Measurements from ENCODE around the gene CHD9.
"Not testable (repeated sequence)": the region's sequence is repeated elsewhere in the genome, so short reads cannot be mapped to it uniquely, and the experiment has no call there.

Gene CHD9

GRCh38 chr16:53281280-53281679, 226.5 kb downstream of the CHD9 start:
- DNase-seq (ENCODE audit: low spot score) = no peak

GRCh38 chr16:53281859-53282258, 227.1 kb downstream of the CHD9 start:
- no peak for DNase-seq (ENCODE audit: low spot score)

- DNase-seq (ENCODE audit: low spot score) = no peak
These were observed 227.5 kb downstream of the CHD9 start for GRCh38 chr16:53282328-53282727.

DNA sequence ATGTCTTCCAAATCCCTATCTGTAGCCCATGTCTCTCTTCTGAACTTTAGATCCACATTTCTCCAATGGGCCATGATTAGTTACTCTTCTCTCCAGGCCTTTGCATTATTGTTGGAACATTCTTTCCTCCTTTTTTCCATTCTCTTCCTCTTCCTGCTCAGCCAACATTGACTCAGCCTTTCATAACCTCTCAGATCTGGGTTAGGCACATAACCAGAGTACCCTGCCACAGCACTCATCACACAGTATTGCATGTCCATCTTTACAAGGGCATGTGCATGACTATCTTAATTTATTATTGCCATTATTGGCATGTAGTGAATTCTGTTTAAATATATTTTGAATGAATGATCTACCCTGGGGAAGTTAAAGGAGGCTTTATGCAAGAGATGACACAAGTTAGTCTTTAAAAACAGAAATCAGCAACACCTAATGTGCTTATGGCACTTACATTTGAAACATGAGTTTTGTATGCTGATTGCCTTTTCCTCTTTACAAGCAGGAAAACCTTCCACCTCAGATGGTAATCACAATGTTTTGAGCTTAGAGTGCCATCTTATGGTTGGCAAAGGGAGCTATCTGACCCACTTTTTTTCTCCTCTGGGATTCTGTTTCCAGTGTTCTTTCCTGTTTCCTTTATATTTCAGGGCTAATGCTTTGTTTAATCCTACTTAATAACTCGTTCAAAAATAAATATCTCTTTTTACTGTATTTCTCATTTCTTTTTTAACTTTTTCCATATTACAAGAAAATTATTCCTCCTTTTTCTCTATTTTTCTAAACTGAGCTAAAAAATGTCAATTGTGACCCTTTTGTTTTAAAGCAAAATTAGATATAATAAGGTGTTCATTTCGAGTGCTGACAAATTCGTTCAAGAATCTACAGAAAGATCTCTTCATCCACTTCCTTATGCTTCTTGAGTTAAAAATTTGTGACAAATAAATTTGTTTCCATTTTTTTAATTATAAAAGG, 228.5 kb downstream of the CHD9 start:
- peak; percentile 81 for DNase-seq (ENCODE audit: low spot score)

- no peak for DNase-seq (ENCODE audit: low spot score)
These were observed 230.4 kb downstream of the CHD9 start for GRCh38 chr16:53285236-53285635.

DNA sequence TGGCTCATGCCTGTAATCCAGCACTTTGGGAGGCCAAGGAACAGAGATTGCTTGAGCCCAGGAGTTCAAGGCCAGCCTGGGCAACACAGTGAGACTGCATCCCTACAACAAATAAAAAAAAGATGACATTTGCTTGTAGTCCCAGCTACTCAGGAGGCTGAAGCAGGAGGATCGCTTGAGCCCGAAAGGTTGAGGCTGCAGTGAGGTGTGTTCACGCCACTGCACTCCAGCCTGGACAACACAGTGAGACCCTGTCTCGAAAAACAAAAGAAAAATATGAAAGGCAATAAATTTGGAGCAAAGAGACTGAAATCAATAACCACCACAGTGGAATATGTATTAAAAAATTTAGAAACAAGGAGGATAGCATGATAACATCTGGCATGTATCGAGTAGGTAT, 235.7 kb downstream of the CHD9 start:
- DNase-seq (ENCODE audit: low spot score) = no peak

DNA sequence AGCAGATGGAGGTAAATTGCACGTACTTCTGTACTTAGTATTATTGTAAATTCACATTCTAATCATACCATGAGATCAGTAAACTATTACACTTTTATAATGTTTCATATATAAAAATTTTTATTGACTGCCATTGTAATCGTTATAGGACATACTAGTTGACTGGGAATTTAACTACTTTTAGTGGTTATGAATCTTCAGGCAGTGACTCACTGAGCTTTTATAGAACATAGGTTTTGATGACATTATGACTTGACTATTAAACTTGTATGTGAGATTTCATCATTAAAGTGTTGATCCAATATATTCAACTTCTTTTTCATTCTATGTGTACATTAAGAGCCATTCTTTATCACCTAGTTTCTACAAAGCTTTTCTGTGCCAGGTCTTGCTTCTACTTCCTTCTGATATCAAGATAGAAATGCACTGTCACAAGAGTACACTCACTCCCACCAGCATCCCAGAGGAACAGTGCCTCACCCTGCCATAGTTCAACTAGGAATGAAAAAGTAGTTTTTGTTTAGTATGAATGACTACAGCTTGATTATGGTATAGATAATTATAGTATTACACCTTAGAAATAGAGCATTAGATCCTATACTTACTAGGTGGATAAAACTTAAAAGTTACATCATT, 237.1 kb downstream of the CHD9 start:
- no peak for DNase-seq (ENCODE audit: low spot score)

- DNase-seq (ENCODE audit: low spot score) = no peak
These were observed 242.7 kb downstream of the CHD9 start for GRCh38 chr16:53297477-53297876.

DNA sequence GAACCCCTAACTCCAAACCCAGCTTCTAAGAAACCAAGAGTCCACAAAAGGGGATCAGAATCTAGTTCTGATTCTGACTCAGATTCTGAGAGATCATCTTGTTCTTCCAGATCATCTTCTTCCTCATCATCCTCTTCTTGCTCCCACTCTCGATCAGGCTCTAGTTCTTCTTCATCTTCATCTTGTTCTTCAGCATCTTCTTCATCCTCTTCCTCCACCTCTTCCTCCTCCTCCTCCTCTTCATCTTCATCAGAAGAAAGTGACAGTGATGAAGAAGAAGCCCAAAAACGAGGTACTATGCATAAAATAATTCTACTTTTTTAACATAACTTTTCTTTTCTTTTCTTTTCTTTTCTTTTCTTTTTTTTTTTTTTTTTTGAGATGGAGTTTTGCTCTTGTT, 249.5 kb downstream of the CHD9 start:
- DNase-seq (ENCODE audit: low spot score) = no peak

- DNase-seq (ENCODE audit: low spot score) = no peak
These were observed 251.0 kb downstream of the CHD9 start for GRCh38 chr16:53305743-53306142.

- DNase-seq (ENCODE audit: low spot score) = no peak
These were observed 254.7 kb downstream of the CHD9 start for GRCh38 chr16:53309457-53309856.

- no peak for DNase-seq (ENCODE audit: low spot score)
These were observed 266.2 kb downstream of the CHD9 start for GRCh38 chr16:53320992-53321391.

GRCh38 chr16:53323924-53324323, 269.1 kb downstream of the CHD9 start:
- no peak for DNase-seq (ENCODE audit: low spot score)

- not testable (repeated sequence) for DNase-seq (ENCODE audit: low spot score)
These were observed 276.2 kb downstream of the CHD9 start for GRCh38 chr16:53330991-53331390.

DNA sequence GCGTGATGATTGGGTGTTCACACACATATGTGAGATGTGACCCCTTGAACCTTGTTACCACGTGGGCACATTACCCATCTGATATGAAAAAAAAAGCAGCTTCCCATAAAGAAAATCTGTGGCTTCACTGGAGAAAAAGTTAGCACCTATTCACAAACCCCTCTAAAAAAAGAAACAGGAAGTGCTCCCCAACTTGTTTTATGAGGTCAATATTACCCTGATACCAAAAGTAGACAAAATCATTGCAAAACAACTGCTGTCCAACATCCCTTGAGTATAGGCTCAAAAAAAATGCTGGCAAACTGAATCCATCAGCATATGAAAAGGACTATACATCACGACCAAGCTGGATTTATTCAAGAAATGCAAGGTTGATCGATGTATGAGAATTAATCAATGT, 279.8 kb downstream of the CHD9 start:
- DNase-seq (ENCODE audit: low spot score) = no peak

GRCh38 chr16:53337294-53337693, 282.5 kb downstream of the CHD9 start:
- no peak for DNase-seq (ENCODE audit: low spot score)

DNA sequence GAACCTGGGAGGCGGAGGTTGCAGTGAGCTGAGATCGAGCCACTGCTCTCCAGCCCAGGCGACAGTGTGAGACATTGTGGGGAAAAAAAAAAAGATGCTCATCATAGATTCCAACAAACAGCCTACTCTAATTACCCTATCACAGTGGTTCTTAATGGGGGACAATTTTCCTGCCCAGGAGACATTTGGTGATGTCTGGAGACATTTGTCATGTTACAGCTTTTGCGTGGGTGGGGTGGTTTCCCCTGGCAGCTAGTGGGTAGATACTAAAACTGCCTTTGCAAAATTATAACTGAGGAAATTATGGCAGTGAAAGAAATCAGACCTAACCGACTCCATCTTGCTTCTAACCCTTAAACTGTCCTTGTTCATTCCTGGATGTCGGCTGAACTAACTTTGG, 287.0 kb downstream of the CHD9 start:
- DNase-seq (ENCODE audit: low spot score) = no peak

DNA sequence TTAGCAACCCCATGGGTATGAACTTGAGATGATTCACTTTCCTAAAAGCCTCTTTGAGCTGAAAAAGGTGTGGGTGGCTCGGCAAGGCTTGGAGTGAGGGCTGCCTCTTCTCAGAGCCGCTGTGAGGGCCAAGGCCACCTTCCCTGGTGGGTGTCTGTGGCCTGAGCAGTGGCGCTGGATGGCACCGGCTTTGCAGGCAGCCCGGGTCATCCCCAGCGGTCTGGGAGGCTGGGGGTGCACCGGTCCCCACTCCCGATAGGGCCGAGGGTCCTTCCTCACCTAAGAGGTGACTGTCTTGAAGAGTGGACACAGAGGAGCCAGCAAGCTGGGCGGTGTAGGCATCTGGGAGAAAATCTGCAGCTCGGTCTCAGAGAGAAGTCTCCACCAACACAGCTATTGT, 300.3 kb downstream of the CHD9 start:
- DNase-seq (ENCODE audit: low spot score) = no peak

GRCh38 chr16:53356478-53357207, 301.9 kb downstream of the CHD9 start:
- no peak for DNase-seq (ENCODE audit: low spot score)

GRCh38 chr16:53357208-53357586, 302.4 kb downstream of the CHD9 start:
- no peak for DNase-seq (ENCODE audit: low spot score)

DNA sequence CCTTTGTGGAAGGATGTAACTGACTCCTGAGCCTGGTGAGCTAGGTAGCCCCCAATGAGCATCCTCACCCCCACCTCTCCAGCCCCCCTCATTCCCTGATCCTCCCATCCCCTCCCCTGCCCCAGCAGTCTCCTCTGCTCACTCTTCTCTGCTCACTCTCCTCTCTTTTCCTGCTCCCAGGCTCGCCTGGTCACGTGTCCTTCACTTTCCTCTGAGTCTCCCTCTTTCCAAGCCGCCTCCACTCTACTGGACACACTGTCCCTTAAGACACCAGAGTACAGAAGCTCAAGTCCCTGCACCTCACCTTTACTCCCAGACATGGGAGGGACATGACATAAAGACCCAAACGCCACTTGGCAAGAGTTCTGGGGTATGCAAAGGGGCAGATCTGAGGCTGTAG, 303.2 kb downstream of the CHD9 start:
- DNase-seq (ENCODE audit: low spot score) = no peak

- no peak for DNase-seq (ENCODE audit: low spot score)
These were observed 304.1 kb downstream of the CHD9 start for GRCh38 chr16:53358884-53359283.

DNA sequence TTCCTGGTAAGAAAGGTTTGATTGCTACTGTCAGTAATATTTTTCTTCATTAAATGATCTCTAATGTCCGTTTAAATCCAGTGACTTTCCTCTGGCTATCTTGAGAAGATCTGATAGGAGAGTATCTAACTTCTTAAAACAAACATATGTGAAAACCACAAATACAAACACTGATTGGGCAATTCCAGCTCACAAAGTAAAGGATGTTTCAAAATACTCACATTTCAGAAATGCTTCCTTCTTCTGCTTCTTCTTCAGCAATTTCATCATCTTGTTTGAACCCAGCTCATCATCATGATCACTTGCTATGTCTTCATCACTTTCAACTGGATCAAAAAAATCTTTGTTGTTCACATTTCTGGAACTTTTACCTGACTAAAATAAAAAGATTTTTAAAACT, 315.1 kb downstream of the CHD9 start:
- DNase-seq (ENCODE audit: low spot score) = no peak

All from cerebellar cortex (tissue), 1 donor.